Mononuclear cell (primary cell): ENCODE measurements around the gene TFB2M. TPM values are rescaled to one million over a fixed set of nuclear protein-coding genes. Genes with fewer than 3 reads are reported as not detected.

Source experiments
- H3K27me3 ChIP-seq: 2 replicates; pipeline ENCODE4 v1.6.0; 2011; ENCODE audit warnings: low read length, control low read depth; ENCODE audit not compliant: insufficient read depth
- H3K4me1 ChIP-seq: 2 replicates; pipeline ENCODE4 v1.5.1; 2011; ENCODE audit warnings: mild to moderate bottlenecking, low read length, control low read depth; ENCODE audit not compliant: insufficient read depth
- H3K4me3 ChIP-seq: 2 replicates; pipeline ENCODE4 v1.5.1; 2011; ENCODE audit warnings: mild to moderate bottlenecking, low read length, moderate library complexity
- H3K9me3 ChIP-seq: 2 replicates; pipeline ENCODE4 v1.5.1; 2011; ENCODE audit warnings: low read depth, mild to moderate bottlenecking, control low read depth, low read length
- total RNA-seq: library from RNA; depleted of rRNA; stranded (reverse); fragments of >200 nt; gene quantifications from one replicate; pipeline ENCODE4 v1.2.3, GENCODE V29; 2012

Gene TFB2M
- total RNA-seq, 1 donor: 17.2 TPM

GRCh38 chr1:246492611-246493245, 73.3 kb downstream of the TFB2M start:
- no peaks in the 10 kb centered on the region for H3K9me3 ChIP-seq
- no peaks in the 10 kb centered on the region for H3K27me3 ChIP-seq
- peaks cover 4% of the 10 kb centered on the region for H3K4me1 ChIP-seq
- H3K4me3 ChIP-seq: no peak overlapping the region

GRCh38 chr1:246491551-246492053, 74.5 kb downstream of the TFB2M start:
- Histone ChIP-seq H3K4me1 (no peaks in the 10 kb centered on the region), H3K9me3 (no peaks in the 10 kb centered on the region), H3K4me3 (no peak overlapping the region), H3K27me3 (no peaks in the 10 kb centered on the region)

Other genes starting within 250 kb of the TFB2M start
- gene SMYD3, start 59.0 kb downstream of the TFB2M start, total RNA-seq: 18.2 TPM
- 58.8 TPM for gene CNST, start 195 bp upstream of the TFB2M start, total RNA-seq
- 8.6 TPM for gene SCCPDH, start 158.1 kb upstream of the TFB2M start, total RNA-seq